Urinary bladder (tissue), 4 donors: ENCODE measurements around the gene KL. TPM values are rescaled to one million over a fixed set of nuclear protein-coding genes. Genes with fewer than 3 reads are reported as not detected.
A peak's percentile ranks its signal among the peaks of the same experiment; 100 is the strongest.

Experiments
- DNase-seq: peaks from one replicate; pipeline ENCODE4 v3.0.0-alpha.2; 2015; ENCODE audit errors: extremely low spot score
- H3K27ac ChIP-seq: one replicate; pipeline ENCODE4 v1.5.1; 2013; ENCODE audit warnings: low read depth, mild to moderate bottlenecking, moderate library complexity
- H3K36me3 ChIP-seq: one replicate; pipeline ENCODE4 v1.6.1; 2013; ENCODE audit warnings: mild to moderate bottlenecking, moderate library complexity; ENCODE audit not compliant: insufficient read depth
- H3K4me1 ChIP-seq: one replicate; pipeline ENCODE4 v1.6.1; 2013; ENCODE audit warnings: mild to moderate bottlenecking, moderate library complexity; ENCODE audit not compliant: insufficient read depth
- H3K4me3 ChIP-seq: one replicate; pipeline ENCODE4 v1.5.1; 2013; ENCODE audit warnings: low read depth, low read length
- WGBS: extraction: QIAGEN DNeasy Blood & Tissue Kit; methylation state at CpG from one replicate; pipeline ENCODE4 v1.1.7; 2013; 5-methylcytosine and 5-hydroxymethylcytosine counted together
- polyA plus RNA-seq: library from polyadenylated mRNA; stranded (reverse); fragments of 200-250 nt; gene quantifications from one replicate; pipeline ENCODE4 v1.2.3, GENCODE V29; 2013
- total RNA-seq: library from RNA; depleted of rRNA; stranded (reverse); fragments of >200 nt; gene quantifications from one replicate; pipeline ENCODE4 v1.2.3, GENCODE V29; 2014
- donor health status: healthy with polysubstance abuse.
- donor health status: healthy.

The KL gene
- total and polyA plus RNA-seq, 2 donors: 4.1 to 6.0 TPM

DNA sequence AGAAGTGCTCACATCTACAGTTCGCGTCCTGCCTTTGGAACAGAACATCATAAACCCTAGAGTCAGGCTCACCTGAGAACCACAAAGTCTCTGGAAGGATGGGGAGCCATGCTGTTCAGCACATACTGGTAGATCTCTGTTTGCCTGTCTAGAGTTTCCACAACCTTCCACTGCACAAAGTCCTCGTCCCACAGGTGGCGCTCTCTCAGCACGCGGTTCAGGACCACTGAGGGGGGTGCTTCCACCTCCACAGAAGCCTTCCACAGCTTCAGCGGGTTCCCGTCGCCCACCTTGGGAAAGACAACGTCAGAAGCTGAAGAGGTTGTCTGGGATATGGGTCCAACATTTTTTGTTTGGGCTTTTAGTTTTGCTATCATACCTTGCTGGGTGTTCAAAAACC, 93.6 kb downstream of the KL start:
- H3K4me1 ChIP-seq: peaks cover 2% of the 10 kb centered on the region
- no peak overlapping the region for H3K4me3 ChIP-seq
- H3K36me3 ChIP-seq: no peaks in the 10 kb centered on the region
- no peak for DNase-seq
- 79% methylated on average over 10 of the region's 10 CpGs for WGBS
- no peak overlapping the region for H3K27ac ChIP-seq

DNA sequence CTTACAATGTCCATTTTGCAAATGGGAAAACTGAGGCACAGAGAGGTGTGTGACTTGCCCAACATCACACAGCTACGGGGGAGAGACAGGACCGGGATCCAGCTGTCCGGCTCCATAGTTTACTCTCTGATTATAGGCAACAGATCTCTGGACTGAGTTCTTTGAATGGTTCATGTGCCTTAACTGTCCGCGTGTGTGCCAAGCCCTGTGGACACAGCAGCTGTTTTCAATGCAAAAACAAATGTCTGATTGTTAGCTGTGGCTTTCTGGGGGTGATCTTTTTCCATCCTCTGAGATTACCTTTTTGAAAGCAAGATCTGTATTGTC, 94.1 kb downstream of the KL start:
- 54% methylated on average over 5 of the region's 5 CpGs for WGBS
- H3K27ac ChIP-seq: peak overlapping the region; percentile 34
- H3K4me1 ChIP-seq: peaks cover 2% of the 10 kb centered on the region
- H3K36me3 ChIP-seq: no peaks in the 10 kb centered on the region
- no peak overlapping the region for H3K4me3 ChIP-seq
- DNase-seq: no peak

DNA sequence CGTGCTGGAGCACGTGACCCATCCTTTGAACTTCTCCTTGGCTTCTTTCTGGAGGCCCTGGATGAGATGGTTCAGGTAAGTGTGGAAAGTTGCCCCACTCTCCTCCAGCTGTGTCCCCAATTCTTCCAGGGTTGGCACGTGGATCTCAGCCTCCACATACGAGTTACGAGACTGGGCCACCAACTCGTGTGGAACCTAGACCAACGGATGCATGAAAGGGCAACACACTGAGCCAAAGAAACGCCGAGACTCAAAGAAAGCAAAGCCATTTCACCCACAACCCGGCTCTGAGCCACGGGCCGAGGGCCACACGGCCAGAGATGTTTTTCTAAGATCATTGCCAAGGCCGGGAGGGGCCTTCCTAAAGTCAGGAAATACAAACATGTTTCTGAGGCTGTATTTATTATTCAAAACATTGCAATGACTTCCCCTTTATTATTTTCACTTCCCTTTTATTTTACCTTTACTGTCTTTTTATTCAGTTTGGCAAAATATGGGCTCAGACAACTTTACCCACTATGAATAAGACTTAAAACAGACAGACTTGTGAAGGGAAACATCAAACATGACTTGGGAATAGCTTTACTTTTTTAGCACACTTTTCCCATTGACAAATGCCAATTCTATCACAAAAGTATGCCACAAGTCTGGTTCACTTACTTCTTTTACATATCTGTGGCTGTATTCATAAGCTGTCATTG, 94.6 kb downstream of the KL start:
- H3K27ac ChIP-seq: peak overlapping the region; percentile 34
- peaks cover 2% of the 10 kb centered on the region for H3K4me1 ChIP-seq
- DNase-seq: no peak
- no peaks in the 10 kb centered on the region for H3K36me3 ChIP-seq
- no peak overlapping the region for H3K4me3 ChIP-seq
- WGBS: 44% methylated on average over 14 of the region's 14 CpGs

DNA sequence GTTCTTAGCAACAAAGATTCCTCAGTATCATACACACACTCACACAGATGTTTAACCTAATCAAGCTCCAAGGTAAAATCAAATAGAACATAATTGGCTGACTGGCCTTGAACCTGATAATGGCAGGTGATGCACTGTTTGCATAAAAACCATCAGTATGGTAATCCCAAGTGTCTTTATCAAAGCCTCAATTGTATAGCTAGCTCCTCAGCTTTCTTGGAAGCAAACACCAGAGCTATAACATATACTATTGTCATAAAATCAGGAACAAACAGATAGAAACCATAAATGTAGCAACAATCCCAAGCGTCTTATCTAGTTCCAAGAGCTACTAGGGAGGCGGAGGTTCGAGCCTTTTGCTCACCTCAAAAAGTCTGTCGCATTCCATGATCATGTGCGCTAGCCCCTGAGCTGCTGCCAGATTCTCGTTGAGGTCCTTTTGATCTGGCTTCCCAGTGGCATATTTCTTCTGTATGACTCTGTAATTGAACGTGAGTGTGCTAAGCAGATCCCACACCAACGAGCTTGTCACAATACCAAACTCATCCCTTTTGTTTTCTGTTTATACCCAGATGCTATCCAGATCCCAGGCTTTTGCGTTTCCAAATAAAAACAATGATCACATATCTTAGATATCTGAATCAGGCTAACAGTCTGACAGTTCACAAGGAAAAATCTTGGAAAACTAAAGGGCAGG, 95.3 kb downstream of the KL start:
- 28% methylated on average over 9 of the region's 9 CpGs for WGBS
- peaks cover 2% of the 10 kb centered on the region for H3K4me1 ChIP-seq
- H3K4me3 ChIP-seq: no peak overlapping the region
- H3K36me3 ChIP-seq: no peaks in the 10 kb centered on the region
- no peak for DNase-seq
- H3K27ac ChIP-seq: peak overlapping the region; percentile 18

DNA sequence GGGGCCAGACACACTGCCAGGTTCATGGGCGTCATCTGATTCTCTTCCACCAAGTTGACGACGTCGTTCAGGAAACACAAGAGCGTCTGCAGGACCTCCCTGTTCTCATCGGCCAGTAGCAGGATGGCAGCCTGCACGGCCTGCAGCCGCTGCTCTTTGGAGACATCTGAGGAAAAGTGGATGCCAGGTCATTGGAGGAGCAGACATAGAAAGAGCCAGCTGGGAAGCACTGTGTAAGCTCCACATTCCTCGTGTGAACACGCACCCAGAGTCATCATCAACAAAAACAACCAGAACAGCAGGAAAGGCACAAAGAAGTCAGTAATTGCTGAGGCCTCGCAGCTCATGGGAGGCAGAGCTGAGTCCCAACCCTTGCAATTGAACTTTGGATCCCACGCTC, 96.5 kb downstream of the KL start:
- WGBS: 59% methylated on average over 12 of the region's 12 CpGs
- no peaks in the 10 kb centered on the region for H3K36me3 ChIP-seq
- peaks cover 2% of the 10 kb centered on the region for H3K4me1 ChIP-seq
- DNase-seq: no peak
- no peak overlapping the region for H3K4me3 ChIP-seq
- H3K27ac ChIP-seq: no peak overlapping the region

DNA sequence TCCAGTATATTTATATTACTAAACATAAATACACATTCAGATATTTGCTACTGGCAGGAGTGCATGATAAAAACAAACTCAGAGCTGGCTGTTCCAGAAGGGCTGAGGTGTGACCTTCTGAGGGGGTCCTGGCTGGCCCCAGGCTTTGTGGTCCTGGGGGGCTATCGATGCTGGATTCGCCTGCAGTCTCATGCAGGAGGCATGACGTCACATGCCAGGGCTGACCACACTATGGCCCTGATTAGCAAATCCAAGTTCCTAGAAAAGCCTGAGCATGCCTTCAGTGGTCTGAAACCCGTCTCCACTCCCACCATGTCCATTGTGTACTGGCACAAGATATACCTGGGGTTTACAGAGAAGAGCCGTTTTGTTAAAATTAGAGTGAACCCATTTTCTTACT, 97.9 kb downstream of the KL start:
- H3K4me1 ChIP-seq: peaks cover 2% of the 10 kb centered on the region
- H3K4me3 ChIP-seq: no peak overlapping the region
- no peak for DNase-seq
- WGBS: 83% methylated on average over 5 of the region's 5 CpGs
- H3K27ac ChIP-seq: no peak overlapping the region
- H3K36me3 ChIP-seq: no peaks in the 10 kb centered on the region

DNA sequence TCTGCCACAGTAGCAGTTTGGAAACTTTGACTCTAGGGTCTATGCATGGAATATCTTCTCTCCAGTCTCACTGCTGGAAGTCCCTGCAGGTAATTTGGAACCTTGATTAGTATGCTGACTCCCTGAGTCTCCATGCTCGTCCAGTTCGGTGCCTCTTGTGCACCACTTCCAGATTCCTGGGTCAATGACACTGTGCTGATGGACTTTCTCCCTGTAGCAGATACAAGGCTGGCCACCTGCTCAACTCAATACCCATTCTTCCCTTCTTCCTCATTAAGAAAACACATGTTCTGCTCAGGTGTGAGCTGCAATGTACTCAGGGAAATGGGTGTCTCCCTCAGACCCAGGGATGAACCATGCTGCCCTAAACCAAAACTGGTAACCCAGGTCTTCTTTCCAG, 99.1 kb downstream of the KL start:
- Histone ChIP-seq H3K4me1 (peaks cover 2% of the 10 kb centered on the region), H3K4me3 (no peak overlapping the region), H3K36me3 (no peaks in the 10 kb centered on the region), H3K27ac (no peak overlapping the region)
- WGBS: 95% methylated on average over 2 of the region's 2 CpGs
- no peak for DNase-seq
